K562 (cell line): ENCODE data around the gene PRPF39. TPM values are rescaled to one million over a fixed set of nuclear protein-coding genes. Genes with fewer than 3 reads are reported as not detected.
"Not testable (repeated sequence)": the region's sequence is repeated elsewhere in the genome, so short reads cannot be mapped to it uniquely, and the experiment has no call there.

Experiments
- ATAC-seq: fragments of 200-7000 bp; cut with Tn5 transposase; 3 replicates; pipeline ENCODE4 v1.9.1; 2020; ENCODE audit warnings: moderate library complexity
- BruUV-seq: library from RNA; stranded (reverse); fragments of 400-500 nt; replicated peaks from 2 replicates; lab custom pipeline; 2021; lab: Mats Ljungman, UMichigan
- CTCF ChIA-PET: fragments of 300-600 bp; formaldehyde crosslinking; extraction: SDS; loops from one replicate; lab custom pipeline; 2021; ENCODE audit warnings: low intra/inter-chr PET ratio; lab: Yijun Ruan, JAX
- POLR2A ChIA-PET: fragments of 300-600, 350-650 bp; sonication (Branson Sonifier 250); formaldehyde crosslinking; extraction: SDS; loops from one replicate; lab custom pipeline; 2021; ENCODE audit warnings: antibody characterized with exemption, inconsistent platforms; lab: Yijun Ruan, JAX
- DNase-seq, 4 experiments: peaks; one replicate each; pipeline versions ENCODE4 v3.0.0 to v3.0.0-alpha.2; 2011 to 2018; ENCODE audit warnings: low spot score in 3 of 4, mixed read lengths in 3 of 4; ENCODE audit errors: extremely low read depth in 1 of 4
- FAIRE-seq: peaks from 2 replicates; lab custom pipeline; 2011; peaks lifted over from hg19 to GRCh38; lab: Jason Lieb, UNC
- H2AFZ ChIP-seq: 2 replicates; pipeline ENCODE4 v1.6.0; 2011; ENCODE audit warnings: low read depth, low read length, control low read depth, inconsistent platforms
- H3K27ac ChIP-seq: fragments of 200-600 bp; 3 replicates; pipeline ENCODE4 v1.8.0; 2011; ENCODE audit warnings: low read depth, mild to moderate bottlenecking, control low read depth, inconsistent platforms, low read length, moderate library complexity, mixed read lengths; ENCODE audit errors: extremely low read depth
- H3K27me3 ChIP-seq, 2 experiments: fragments of 300-600 bp in 1 of 2; 2 replicates in 1 of 2; 3 replicates in 1 of 2; pipeline versions ENCODE4 v1.6.0 to v1.8.0; 2011; ENCODE audit warnings: inconsistent platforms in 2 of 2, low read length in 2 of 2, mild to moderate bottlenecking in 1 of 2, mixed read lengths in 1 of 2, moderate library complexity in 1 of 2; ENCODE audit not compliant: control insufficient read depth in 2 of 2, insufficient read depth in 2 of 2
- H3K36me3 ChIP-seq: fragments of 300-600 bp; 3 replicates; pipeline ENCODE4 v1.8.0; 2011; ENCODE audit warnings: mild to moderate bottlenecking, low read length, inconsistent platforms; ENCODE audit not compliant: control insufficient read depth, insufficient read depth
- H3K4me1 ChIP-seq, 2 experiments: fragments of 200-600 bp in 1 of 2; replicated peaks in 1 of 2; 2 replicates in 1 of 2; 3 replicates in 1 of 2; pipeline versions ENCODE4 v1.5.1 to v1.8.0; 2011; ENCODE audit warnings: inconsistent platforms in 2 of 2, low read length in 2 of 2, mild to moderate bottlenecking in 1 of 2, mixed read lengths in 1 of 2, moderate library complexity in 1 of 2; ENCODE audit not compliant: control insufficient read depth in 2 of 2, insufficient read depth in 2 of 2
- H3K4me2 ChIP-seq: 2 replicates; pipeline ENCODE4 v1.6.1; 2011; ENCODE audit warnings: low read length, control low read depth, inconsistent platforms, mixed read lengths; ENCODE audit not compliant: insufficient read depth
- H3K4me3 ChIP-seq: fragments of 200-600 bp; sonication (generic), shearing (Covaris generic); 2 replicates; pipeline ENCODE4 v1.5.1; 2016; ENCODE audit warnings: control low read depth, inconsistent platforms
- H3K79me2 ChIP-seq: fragments of 200-600 bp; 3 replicates; pipeline ENCODE4 v1.8.0; 2011; ENCODE audit warnings: low read length, inconsistent platforms; ENCODE audit not compliant: control insufficient read depth, insufficient read depth
- H3K9ac ChIP-seq, 2 experiments: 2 replicates each; pipeline versions ENCODE4 v1.6.0 to v1.6.1; 2011; ENCODE audit warnings: low read depth in 2 of 2, low read length in 2 of 2, control low read depth in 1 of 2, inconsistent platforms in 1 of 2, mild to moderate bottlenecking in 1 of 2, mixed read lengths in 1 of 2; ENCODE audit not compliant: insufficient read depth in 1 of 2
- H3K9me1 ChIP-seq: one replicate; pipeline ENCODE4 v1.6.0; 2011; ENCODE audit warnings: inconsistent platforms, mild to moderate bottlenecking, low read length, moderate library complexity; ENCODE audit not compliant: control insufficient read depth, insufficient read depth
- H3K9me3 ChIP-seq: replicated peaks from 2 replicates; pipeline ENCODE4 v1.5.1; 2011; ENCODE audit warnings: low read depth, low read length, inconsistent platforms; ENCODE audit not compliant: control insufficient read depth, insufficient read depth
- H4K20me1 ChIP-seq: replicated peaks from 2 replicates; pipeline ENCODE4 v1.6.1; 2011; ENCODE audit warnings: low read length, inconsistent platforms, mixed read lengths; ENCODE audit not compliant: control insufficient read depth, insufficient read depth
- ETV6 ChIP-seq, 3 experiments: fragments of 150-350 bp in 1 of 3; sonication (generic) in 1 of 3; formaldehyde crosslinking in 1 of 3; IDR thresholded peaks; 2 replicates each; pipeline versions ENCODE4 v1.6.1 to v1.8.0; 2014 to 2022; ENCODE audit warnings: borderline replicate concordance in 2 of 3, low read depth in 2 of 3, antibody characterized with exemption in 1 of 3, low read length in 1 of 3, mild to moderate bottlenecking in 1 of 3, missing genetic modification reagents in 1 of 3
- HDAC2 ChIP-seq: fragments of 450-650 bp; IDR thresholded peaks from 2 replicates; pipeline ENCODE4 v1.6.1; 2016; ENCODE audit warnings: mild to moderate bottlenecking
- RREB1 ChIP-seq: fragments of 250-450 bp; sonication (Bioruptor Pico); IDR thresholded peaks from 2 replicates; pipeline ENCODE4 v1.4.0; 2020
- SAFB2 ChIP-seq: fragments of 200-400 bp; formaldehyde crosslinking; IDR thresholded peaks from 2 replicates; pipeline ENCODE4 v1.6.1; 2018; ENCODE audit warnings: borderline replicate concordance, low read length, low read depth, moderate library complexity; ENCODE audit not compliant: severe bottlenecking
- VEZF1 ChIP-seq: fragments of 200-800 bp; sonication (Bioruptor generic); IDR thresholded peaks from 2 replicates; pipeline ENCODE4 v1.6.1; 2017; ENCODE audit warnings: missing genetic modification characterization, missing compliant biosample characterization
- ZNF217 ChIP-seq: sonication (generic); formaldehyde crosslinking; IDR thresholded peaks from 2 replicates; pipeline ENCODE4 v1.8.0; 2022; ENCODE audit warnings: mild to moderate bottlenecking, missing genetic modification reagents
- WGBS: fragments of 100-300 bp; shearing (Covaris generic); methylation state at CpG from one replicate; pipeline ENCODE4 v1.1.6; 2016; ENCODE audit warnings: low coverage, mixed read lengths; ENCODE audit not compliant: insufficient coverage; ENCODE audit errors: missing lambda C conversion rate; 5-methylcytosine and 5-hydroxymethylcytosine counted together
- in situ Hi-C: fragments of 300-500 bp; cut with MboI; formaldehyde crosslinking; loops from 4 replicates; pipeline ENCODE4 v1.15.0; 2018; ENCODE audit warnings: inconsistent platforms, mixed read lengths
- intact Hi-C: fragments of 100-400 bp; cut with micrococcal nuclease; formaldehyde crosslinking; loops from 2 replicates; pipeline ENCODE4 v1.14.2; 2022
- polyA plus RNA-seq, 8 experiments: library from polyadenylated mRNA; depleted of rRNA in 4 of 8; stranded (reverse) in 5 of 8; unstranded in 3 of 8; fragments of >200 nt; fragmentation: Nextera tagmentation in 2 of 8; fragmentation: Illumina TruSeq in 1 of 8; extraction: Ambion mirVana in 2 of 8; extraction: Trizol in 1 of 8; gene quantifications; 2 replicates each; pipeline versions ENCODE4 v1.2.1 to v1.2.3, GENCODE V29; 2011 to 2014; ENCODE audit warnings: inconsistent platforms in 1 of 8, missing spikeins in 1 of 8
- total RNA-seq, 7 experiments: library from RNA; depleted of rRNA in 6 of 7; stranded (reverse); fragments of >200 nt in 6 of 7; fragmentation: Illumina TruSeq in 2 of 7; extraction: Trizol in 2 of 7; gene quantifications; 2 replicates each; pipeline versions ENCODE4 v1.2.1 to v1.2.3, GENCODE V29; 2011 to 2021; ENCODE audit warnings: low replicate concordance in 1 of 7

Gene PRPF39
- total and polyA plus RNA-seq, 9 of the 15 experiments (the other 6 are each of a cell fraction or from before 2014, with no cell fraction given): 13.3 to 50.4 (median 24.8) TPM

GRCh38 chr14:45140661-45141187, 56.8 kb downstream of the PRPF39 start:
- Histone ChIP-seq H3K79me2 (peaks cover 68% of the 10 kb centered on the region), H3K27me3 (no peaks in the 10 kb centered on the region), H3K36me3 (peaks cover 20% of the 10 kb centered on the region; the same call in 2 of the 3 replicates), H2AFZ (no peak overlapping the region), H3K9me1 (no peaks in the 10 kb centered on the region), H3K9me3 (no peaks in the 10 kb centered on the region), H3K4me2 (no peak overlapping the region), H4K20me1 (0 out of 2 replicates have a peak, but pooled peaks cover 5% of the 10 kb centered on the region), H3K4me1 (no peaks in the 10 kb centered on the region; a peak in 1 of 5 replicates), H3K9ac (no peak overlapping the region), H3K4me3 (no peak overlapping the region), H3K27ac (no peak overlapping the region)
- intact Hi-C loops (no loop called here), in situ Hi-C loops (no loop called here)
- DNase-seq (no peak), FAIRE-seq (no peak), ATAC-seq (no peak)
- BruUV-seq: no TSS peak
- POLR2A ChIA-PET: no interaction called here
- TF ChIP-seq HDAC2 (no peak), ZNF217 (no peak), VEZF1 (CRISPR knock-in tag) (no peak), RREB1 (CRISPR knock-in tag) (no peak), ETV6 (IDR thresholded peaks at IDR 0.05; ENCODE audit: borderline replicate concordance in 1 of 2, low read depth in 2 of 2, low read length in 1 of 2) (no peak), ETV6 (CRISPR knock-in tag; IDR thresholded peaks at IDR 0.05; ENCODE audit: borderline replicate concordance) (no peak), SAFB2 (no peak)
- CTCF ChIA-PET: no interaction called here
- WGBS: 94% methylated on average over 2 of the region's 6 CpGs

- H3K9ac ChIP-seq, ATAC-seq, H3K27ac ChIP-seq, H3K4me3 ChIP-seq, CTCF ChIA-PET, H2AFZ ChIP-seq, FAIRE-seq, H3K9me1 ChIP-seq, DNase-seq, H3K9me3 ChIP-seq, H3K27me3 ChIP-seq, BruUV-seq, H3K4me2 ChIP-seq, in situ Hi-C loops, H4K20me1 ChIP-seq, POLR2A ChIA-PET, H3K4me1 ChIP-seq, intact Hi-C loops: not testable (repeated sequence)
- Histone ChIP-seq H3K36me3 (peaks cover 20% of the 10 kb centered on the region; the same call in 2 of the 3 replicates), H3K79me2 (peaks cover 55% of the 10 kb centered on the region)
- 87% methylated on average over 4 of the region's 8 CpGs for WGBS
Measured at GRCh38 chr14:45142083-45142482, 58.2 kb downstream of the PRPF39 start.
